ENCODE results near the gene ATP1B3. TPM values are rescaled to one million over a fixed set of nuclear protein-coding genes. Genes with fewer than 3 reads are reported as not detected.
A peak's percentile ranks its signal among the peaks of the same experiment; 100 is the strongest.
"Not testable (repeated sequence)": the region's sequence is repeated elsewhere in the genome, so short reads cannot be mapped to it uniquely, and the experiment has no call there.

Gene ATP1B3
- total RNA-seq, 4 donors from 2014 or later: 117 to 190 (median 154) TPM

DNA sequence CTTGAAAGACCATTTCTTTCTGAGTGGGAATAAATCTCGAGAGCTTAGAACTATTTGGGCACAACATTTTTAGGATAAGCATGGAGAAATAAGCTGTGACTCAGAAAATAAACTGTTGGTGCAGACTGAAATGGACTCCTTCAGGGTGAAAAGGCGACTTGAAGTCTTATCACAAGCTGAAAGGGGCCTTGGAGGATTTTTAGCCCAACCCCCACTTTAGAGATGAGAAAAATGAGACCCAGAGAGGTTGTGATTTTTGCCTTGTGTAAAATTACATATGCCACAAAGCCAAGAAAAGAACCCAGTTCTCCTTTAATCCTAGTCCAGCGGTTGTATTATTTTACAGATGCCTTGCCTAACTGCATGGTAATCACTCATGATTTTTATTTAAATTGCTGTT, 1.5 kb downstream of the ATP1B3 start:
- Histone ChIP-seq H3K36me3 (peaks cover under 1% of the 10 kb centered on the region), H3K9me3 (no peaks in the 10 kb centered on the region), H3K27me3 (no peaks in the 10 kb centered on the region), H3K27ac (peak overlapping the region; percentile 97), H3K4me3 (peak overlapping the region; percentile 99), H3K4me1 (peaks cover 35% of the 10 kb centered on the region)
- WGBS: 24% methylated on average over 3 of the region's 3 CpGs
- TF ChIP-seq, protein P1, sequence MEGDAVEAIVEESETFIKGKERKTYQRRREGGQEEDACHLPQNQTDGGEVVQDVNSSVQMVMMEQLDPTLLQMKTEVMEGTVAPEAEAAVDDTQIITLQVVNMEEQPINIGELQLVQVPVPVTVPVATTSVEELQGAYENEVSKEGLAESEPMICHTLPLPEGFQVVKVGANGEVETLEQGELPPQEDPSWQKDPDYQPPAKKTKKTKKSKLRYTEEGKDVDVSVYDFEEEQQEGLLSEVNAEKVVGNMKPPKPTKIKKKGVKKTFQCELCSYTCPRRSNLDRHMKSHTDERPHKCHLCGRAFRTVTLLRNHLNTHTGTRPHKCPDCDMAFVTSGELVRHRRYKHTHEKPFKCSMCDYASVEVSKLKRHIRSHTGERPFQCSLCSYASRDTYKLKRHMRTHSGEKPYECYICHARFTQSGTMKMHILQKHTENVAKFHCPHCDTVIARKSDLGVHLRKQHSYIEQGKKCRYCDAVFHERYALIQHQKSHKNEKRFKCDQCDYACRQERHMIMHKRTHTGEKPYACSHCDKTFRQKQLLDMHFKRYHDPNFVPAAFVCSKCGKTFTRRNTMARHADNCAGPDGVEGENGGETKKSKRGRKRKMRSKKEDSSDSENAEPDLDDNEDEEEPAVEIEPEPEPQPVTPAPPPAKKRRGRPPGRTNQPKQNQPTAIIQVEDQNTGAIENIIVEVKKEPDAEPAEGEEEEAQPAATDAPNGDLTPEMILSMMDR (IDR thresholded peaks at IDR 0.05): no peak
- TF ChIP-seq POLR2A (IDR thresholded peaks at IDR 0.05) (no peak), EP300 (IDR thresholded peaks at IDR 0.05) (no peak), POLR2AphosphoS5 (IDR thresholded peaks at IDR 0.05) (no peak)
- no peak for DNase-seq (ENCODE audit: low spot score in 2 of 2)

DNA sequence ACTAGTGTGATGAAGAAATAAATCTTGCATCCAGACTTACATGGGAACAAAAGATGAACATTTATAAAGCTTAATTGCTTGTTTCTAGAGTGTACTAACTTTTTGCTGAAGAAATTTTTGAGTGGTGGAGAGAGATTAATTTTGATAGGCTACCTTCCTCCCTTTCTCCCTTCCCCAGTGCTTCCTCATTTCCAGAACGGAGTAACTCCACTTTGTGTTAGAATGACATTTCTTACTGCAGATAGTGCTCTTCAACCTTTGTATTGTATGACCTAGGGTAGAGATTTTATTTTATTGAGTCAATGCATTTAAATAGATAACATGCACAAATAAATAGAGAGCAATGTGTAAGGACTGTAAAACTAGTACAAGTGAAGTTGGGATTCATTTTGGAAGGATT, 1.9 kb downstream of the ATP1B3 start:
- Histone ChIP-seq H3K9me3 (no peaks in the 10 kb centered on the region), H3K4me3 (peak overlapping the region; percentile 99), H3K27me3 (no peaks in the 10 kb centered on the region), H3K27ac (peak overlapping the region; percentile 97), H3K36me3 (peaks cover 4% of the 10 kb centered on the region), H3K4me1 (peaks cover 35% of the 10 kb centered on the region)
- TF ChIP-seq, protein P1 (IDR thresholded peaks at IDR 0.05): no peak
- no peak for TF ChIP-seq EP300 (IDR thresholded peaks at IDR 0.05)
- no peak for TF ChIP-seq POLR2A (IDR thresholded peaks at IDR 0.05)
- TF ChIP-seq POLR2AphosphoS5 (IDR thresholded peaks at IDR 0.05): no peak
- DNase-seq (ENCODE audit: low spot score in 2 of 2): no peak
- 28% methylated on average over 1 of the region's 1 CpG for WGBS

GRCh38 chr3:141878817-141879216, 2.4 kb downstream of the ATP1B3 start:
- Histone ChIP-seq H3K36me3 (peaks cover 4% of the 10 kb centered on the region), H3K4me1 (peaks cover 37% of the 10 kb centered on the region), H3K9me3 (no peaks in the 10 kb centered on the region), H3K27ac (no peak overlapping the region), H3K4me3 (peak overlapping the region; percentile 99), H3K27me3 (no peaks in the 10 kb centered on the region)
- DNase-seq (ENCODE audit: low spot score in 2 of 2): no peak
- 50% methylated on average over 2 of the region's 2 CpGs for WGBS
- no peak for TF ChIP-seq EP300 (IDR thresholded peaks at IDR 0.05)
- no peak for TF ChIP-seq POLR2A (IDR thresholded peaks at IDR 0.05)
- no peak for TF ChIP-seq POLR2AphosphoS5 (IDR thresholded peaks at IDR 0.05)
- TF ChIP-seq, protein P1 (IDR thresholded peaks at IDR 0.05): no peak

DNA sequence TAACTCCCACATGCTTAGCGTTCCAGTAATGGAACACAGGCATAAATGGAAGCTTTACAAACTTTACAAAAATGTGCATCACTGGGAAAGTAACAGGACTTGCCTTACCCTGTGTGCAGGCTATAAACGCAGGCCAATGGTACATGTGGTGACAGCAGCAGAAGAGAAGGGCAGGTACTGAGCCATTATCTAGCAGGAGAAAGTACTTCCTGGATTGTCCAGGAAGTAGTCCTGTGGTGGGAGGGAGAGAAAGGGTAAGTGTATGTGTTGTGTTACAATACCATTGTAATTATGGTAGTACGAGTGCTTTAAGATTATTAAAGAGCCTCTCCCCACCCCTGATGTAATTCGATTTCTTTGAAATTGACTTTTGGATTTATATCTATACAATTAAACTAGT, 5.3 kb downstream of the ATP1B3 start:
- peaks cover 43% of the 10 kb centered on the region for H3K4me1 ChIP-seq
- peaks cover 11% of the 10 kb centered on the region for H3K36me3 ChIP-seq
- WGBS: 60% methylated on average over 4 of the region's 4 CpGs
- H3K27ac ChIP-seq: no peak overlapping the region
- no peaks in the 10 kb centered on the region for H3K9me3 ChIP-seq
- TF ChIP-seq EP300 (IDR thresholded peaks at IDR 0.05) (no peak), POLR2A (IDR thresholded peaks at IDR 0.05) (no peak)
- TF ChIP-seq, protein P1 (IDR thresholded peaks at IDR 0.05): no peak
- H3K27me3 ChIP-seq: no peaks in the 10 kb centered on the region
- H3K4me3 ChIP-seq: no peak overlapping the region
- DNase-seq (ENCODE audit: low spot score in 2 of 2): no peak

DNA sequence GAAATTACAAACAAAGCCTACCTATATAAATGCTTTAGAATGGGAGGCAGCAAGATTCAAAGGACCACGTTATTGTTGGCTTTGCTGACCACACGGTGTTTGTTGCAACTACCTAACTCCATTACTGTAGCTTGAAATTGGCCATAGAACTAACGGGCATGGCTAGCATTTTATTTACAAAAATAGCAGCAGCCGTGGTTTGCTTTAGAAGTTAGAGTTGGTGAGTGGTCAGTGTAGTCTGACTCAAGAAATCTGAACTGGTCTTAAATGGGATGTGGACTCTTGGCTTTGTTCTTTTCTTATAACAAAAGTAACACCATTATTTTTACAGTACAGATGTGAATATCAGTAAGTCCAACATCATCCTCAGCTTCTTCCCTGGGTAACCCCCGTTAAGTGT, 10.6 kb downstream of the ATP1B3 start:
- 70% methylated on average over 5 of the region's 5 CpGs for WGBS

DNA sequence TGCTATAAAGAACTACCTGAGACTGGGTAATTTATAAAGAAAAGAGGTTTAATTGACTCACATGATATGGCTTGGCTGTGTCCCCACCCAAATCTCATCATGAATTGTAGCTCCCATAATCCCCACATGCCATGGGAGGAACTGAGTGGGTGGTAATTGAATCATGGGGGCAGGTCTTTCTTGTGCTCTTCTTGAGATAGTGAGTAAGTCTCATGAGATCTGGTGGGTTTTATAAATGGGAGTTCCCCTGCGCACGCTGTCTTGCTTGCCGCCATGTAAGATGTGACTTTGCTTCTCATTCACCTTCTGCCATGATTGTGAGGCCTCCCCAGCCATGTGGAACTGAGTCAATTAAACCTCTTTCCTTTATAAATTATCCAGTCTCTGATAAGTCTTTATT, 12.1 kb downstream of the ATP1B3 start:
- not testable (repeated sequence) for H3K27me3 ChIP-seq; H3K4me3 ChIP-seq; DNase-seq (ENCODE audit: low spot score in 2 of 2); H3K9me3 ChIP-seq; H3K27ac ChIP-seq
- Histone ChIP-seq H3K4me1 (peaks cover 26% of the 10 kb centered on the region), H3K36me3 (peaks cover 11% of the 10 kb centered on the region)
- 98% methylated on average over 3 of the region's 3 CpGs for WGBS

More for the DNA sequence above, 10.6 kb downstream of the ATP1B3 start:
- Histone ChIP-seq H3K36me3 (peaks cover 15% of the 10 kb centered on the region), H3K9me3 (no peaks in the 10 kb centered on the region), H3K27ac (no peak overlapping the region), H3K27me3 (no peaks in the 10 kb centered on the region), H3K4me3 (no peak overlapping the region), H3K4me1 (peaks cover 23% of the 10 kb centered on the region)
- no peak for DNase-seq (ENCODE audit: low spot score in 2 of 2)
- TF ChIP-seq, protein P1 (IDR thresholded peaks at IDR 0.05): no peak
- TF ChIP-seq POLR2A (IDR thresholded peaks at IDR 0.05): no peak
- TF ChIP-seq EP300 (IDR thresholded peaks at IDR 0.05): no peak
